Activated T-cell treated with anti-CD3 and anti-CD28 coated beads, Interleukin-2, amount 50 U/mL, for 4 hours (primary cell): Measurements from ENCODE around the gene PGGHG. TPM values are rescaled to one million over a fixed set of nuclear protein-coding genes. Genes with fewer than 3 reads are reported as not detected.
A peak's percentile ranks its signal among the peaks of the same experiment; 100 is the strongest.
"Not testable (repeated sequence)": the region's sequence is repeated elsewhere in the genome, so short reads cannot be mapped to it uniquely, and the experiment has no call there.

Experiments used
- ATAC-seq, 2 donors: fragments of 200-7000 bp; cut with Tn5 transposase; one replicate each; pipeline ENCODE4 v1.10.0; 2021
- DNase-seq: peaks from one replicate; pipeline ENCODE4 v3.0.0-alpha.2; 2020
- H3K27me3 Mint-ChIP-seq: one replicate; pipeline ENCODE4 v1.8.0; 2021; ENCODE audit warnings: low read depth, mixed read lengths
- H3K36me3 Mint-ChIP-seq: one replicate; pipeline ENCODE4 v1.8.0; 2022; ENCODE audit warnings: mixed read lengths; ENCODE audit not compliant: insufficient read depth
- H3K4me1 Mint-ChIP-seq: one replicate; pipeline ENCODE4 v1.8.0; 2021; ENCODE audit warnings: low read depth, mixed read lengths
- H3K4me3 Mint-ChIP-seq: one replicate; pipeline ENCODE4 v1.8.0; 2021; ENCODE audit warnings: mild to moderate bottlenecking, moderate library complexity, mixed read lengths
- H3K9me3 Mint-ChIP-seq: one replicate; pipeline ENCODE4 v1.8.0; 2021; ENCODE audit warnings: mixed read lengths
- total RNA-seq, 3 donors: library from RNA; stranded (reverse); gene quantifications; one replicate each; pipeline ENCODE4 v1.2.1, GENCODE V29; 2021

Gene PGGHG
- total RNA-seq, 3 donors from 2014 or later: 16.6 to 76.3 (median 28.3) TPM

DNA sequence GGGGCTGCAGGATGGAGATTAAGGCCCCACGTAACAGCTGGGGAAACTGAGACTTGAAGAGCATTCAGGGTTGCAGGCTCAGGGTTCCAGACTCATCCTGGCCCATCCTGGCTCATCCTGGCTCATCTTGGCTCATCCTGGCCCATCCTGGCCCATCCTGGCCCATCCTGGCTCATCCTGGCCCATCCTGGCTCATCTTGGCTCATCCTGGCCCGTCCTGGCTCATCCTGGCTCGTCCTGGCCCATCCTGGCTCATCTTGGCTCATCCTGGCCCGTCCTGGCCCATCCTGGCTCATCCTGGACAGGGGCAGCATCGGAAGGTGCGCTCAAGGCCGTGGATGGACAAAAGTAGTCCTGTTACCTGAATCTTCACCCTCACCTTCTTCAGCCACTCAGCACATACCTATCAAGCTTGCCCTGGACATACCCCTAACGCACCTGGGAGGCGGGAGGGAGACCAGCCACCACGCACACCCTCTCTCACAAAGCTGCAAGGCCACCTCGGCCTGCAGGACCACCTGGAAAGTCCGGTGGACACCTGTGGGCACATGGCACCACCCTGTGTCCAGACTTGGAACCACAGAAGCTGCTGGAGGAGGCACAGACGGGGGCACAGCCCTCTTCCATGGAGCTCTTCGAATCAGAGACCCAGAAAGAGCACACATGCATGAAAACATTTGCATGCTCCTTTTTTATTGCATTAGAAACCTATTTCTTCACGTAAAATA, 31.0 kb upstream of the PGGHG start:
- DNase-seq (no peak), ATAC-seq (no peak)
- Mint-ChIP-seq H3K36me3 (peaks cover 2% of the 10 kb centered on the region), H3K4me3 (no peak overlapping the region), H3K9me3 (no peaks in the 10 kb centered on the region), H3K27me3 (no peaks in the 10 kb centered on the region), H3K4me1 (no peaks in the 10 kb centered on the region)

DNA sequence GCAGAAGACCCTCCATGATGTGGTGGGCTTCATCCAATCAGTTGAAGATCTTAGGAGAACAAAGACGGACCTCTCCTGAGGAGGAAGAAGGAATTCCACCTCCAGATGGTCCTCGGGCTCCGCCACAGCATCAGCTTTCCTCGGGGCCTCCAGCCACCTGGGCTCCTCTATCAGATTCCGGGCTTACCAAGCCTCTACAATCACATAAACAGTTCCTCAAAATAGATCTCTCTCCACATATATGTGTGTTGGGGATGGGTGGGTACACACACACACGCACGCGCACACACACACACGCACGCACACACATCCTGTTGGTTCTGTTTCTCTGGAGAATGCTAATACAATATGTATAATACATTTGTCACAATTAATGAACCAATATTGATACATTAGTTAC, 29.5 kb upstream of the PGGHG start:
- Mint-ChIP-seq H3K27me3 (no peaks in the 10 kb centered on the region), H3K4me1 (no peaks in the 10 kb centered on the region), H3K4me3 (no peak overlapping the region), H3K36me3 (no peaks in the 10 kb centered on the region), H3K9me3 (no peaks in the 10 kb centered on the region)
- no peak for ATAC-seq
- DNase-seq: no peak

DNA sequence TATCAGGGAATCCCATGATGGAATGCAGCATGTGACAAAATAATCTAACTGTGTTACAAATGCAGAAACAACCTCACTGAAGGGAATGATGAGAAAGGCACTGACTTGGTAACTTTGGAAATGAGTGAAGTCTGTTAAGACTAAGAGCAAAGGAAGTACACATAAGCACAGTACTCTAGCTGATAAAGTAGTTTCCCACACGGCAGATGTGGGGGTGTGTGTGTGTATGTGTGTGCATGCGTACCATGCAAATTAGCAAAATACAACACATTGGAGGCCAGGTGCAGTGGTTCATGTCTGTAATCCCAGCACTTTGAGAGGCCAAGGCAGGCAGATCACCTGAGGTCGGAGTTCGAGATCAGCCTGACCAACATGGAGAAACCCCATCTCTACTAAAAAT, 27.3 kb upstream of the PGGHG start:
- H3K36me3 Mint-ChIP-seq: no peaks in the 10 kb centered on the region
- H3K9me3 Mint-ChIP-seq: no peaks in the 10 kb centered on the region
- no peaks in the 10 kb centered on the region for H3K27me3 Mint-ChIP-seq
- DNase-seq (no peak), ATAC-seq (no peak)
- H3K4me1 Mint-ChIP-seq: peaks cover 3% of the 10 kb centered on the region
- no peak overlapping the region for H3K4me3 Mint-ChIP-seq

DNA sequence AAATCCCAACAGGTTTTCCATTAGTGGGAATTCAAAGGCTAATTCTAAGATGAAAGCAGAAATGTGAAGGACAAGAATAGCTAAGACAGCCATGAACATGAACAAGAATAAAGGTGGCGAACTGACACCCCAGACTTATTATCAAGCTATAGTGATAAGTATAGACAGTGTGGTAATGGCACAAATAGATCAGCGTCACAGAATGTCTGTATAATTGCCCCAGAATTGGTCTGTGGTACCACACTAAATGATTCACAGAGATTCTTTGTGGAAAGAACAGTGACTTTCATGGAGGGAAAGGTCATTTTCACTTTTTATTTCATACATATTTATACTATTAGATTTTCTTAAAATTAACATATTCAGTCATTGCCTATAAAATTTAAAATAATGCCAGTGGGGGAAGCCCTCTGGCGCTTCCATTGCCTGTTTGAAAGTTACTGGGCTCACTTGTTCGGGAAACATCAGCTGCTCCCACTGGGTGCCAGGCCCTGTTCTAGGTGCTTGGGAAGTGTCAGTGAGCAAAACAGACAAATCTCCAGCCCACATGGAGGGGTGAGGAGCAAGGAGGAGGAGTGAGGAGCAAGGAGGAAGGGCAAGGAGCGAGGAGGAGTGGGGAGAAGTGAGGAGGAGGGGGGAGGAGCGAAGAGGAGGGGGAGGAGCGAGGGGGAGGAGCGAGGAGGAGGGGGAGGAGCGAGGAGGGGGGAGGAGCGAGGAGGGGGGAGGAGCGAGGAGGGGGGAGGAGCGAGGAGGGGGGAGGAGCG, 22.1 kb upstream of the PGGHG start:
- Mint-ChIP-seq H3K9me3 (no peaks in the 10 kb centered on the region), H3K27me3 (no peaks in the 10 kb centered on the region), H3K4me3 (peak overlapping the region; percentile 70), H3K36me3 (no peaks in the 10 kb centered on the region), H3K4me1 (peaks cover 39% of the 10 kb centered on the region)
- ATAC-seq (peak; percentile 53 to 55), DNase-seq (no peak)

DNA sequence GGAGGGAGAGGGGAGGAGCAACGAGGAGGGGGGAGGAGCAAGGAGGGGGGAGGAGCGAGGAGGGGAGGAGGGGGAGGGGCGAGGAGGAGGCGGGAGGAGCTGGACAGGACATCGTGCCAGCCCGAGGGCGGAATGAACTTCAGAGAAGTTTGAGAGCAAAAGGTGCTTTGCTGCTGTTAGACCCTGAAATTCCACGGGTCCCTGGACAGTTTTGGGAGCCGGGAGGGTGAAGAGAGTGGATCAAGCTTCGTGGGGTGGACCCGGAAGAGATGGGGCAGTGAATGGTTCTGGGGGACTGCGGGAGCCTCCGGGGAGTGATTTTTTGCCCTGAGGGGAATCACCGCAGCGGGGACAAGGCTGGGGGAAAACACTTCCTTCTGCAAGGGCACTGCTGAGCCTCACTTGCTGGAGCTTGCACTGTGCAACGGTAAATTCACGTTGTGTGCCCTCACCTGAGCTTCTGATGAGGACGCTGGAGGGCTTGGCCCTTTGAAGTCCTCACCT, 21.4 kb upstream of the PGGHG start:
- no peaks in the 10 kb centered on the region for H3K27me3 Mint-ChIP-seq
- H3K9me3 Mint-ChIP-seq: no peaks in the 10 kb centered on the region
- DNase-seq (no peak), ATAC-seq (peak; percentile 5 to 34)
- peak overlapping the region; percentile 84 for H3K4me3 Mint-ChIP-seq
- peaks cover 39% of the 10 kb centered on the region for H3K4me1 Mint-ChIP-seq
- no peaks in the 10 kb centered on the region for H3K36me3 Mint-ChIP-seq

DNA sequence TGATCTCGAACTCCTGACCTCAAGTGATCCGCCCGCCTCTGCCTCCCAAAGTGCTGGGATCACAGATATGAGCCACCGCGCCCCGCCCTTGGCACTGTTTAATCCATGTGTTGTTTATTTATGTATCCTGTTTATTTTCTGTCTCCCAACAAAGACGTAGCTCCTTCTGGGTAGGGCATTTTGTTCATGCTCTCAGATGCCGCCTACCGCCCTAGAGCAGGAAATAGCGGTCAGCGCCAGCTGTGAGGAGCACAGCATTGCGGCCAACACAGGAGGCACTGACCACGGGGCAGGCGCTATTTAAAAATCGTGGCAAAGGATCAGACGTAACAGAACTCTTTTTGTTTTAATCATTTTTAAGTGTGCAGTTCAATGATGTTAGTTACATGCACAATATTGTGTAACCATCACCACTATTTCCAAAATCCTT, 20.2 kb upstream of the PGGHG start:
- DNase-seq, H3K9me3 Mint-ChIP-seq, H3K36me3 Mint-ChIP-seq, H3K27me3 Mint-ChIP-seq: not testable (repeated sequence)
- Mint-ChIP-seq H3K4me3 (peak overlapping the region; percentile 84), H3K4me1 (peaks cover 39% of the 10 kb centered on the region)
- peak in 1 of 2 donors; percentile 5 for ATAC-seq

DNA sequence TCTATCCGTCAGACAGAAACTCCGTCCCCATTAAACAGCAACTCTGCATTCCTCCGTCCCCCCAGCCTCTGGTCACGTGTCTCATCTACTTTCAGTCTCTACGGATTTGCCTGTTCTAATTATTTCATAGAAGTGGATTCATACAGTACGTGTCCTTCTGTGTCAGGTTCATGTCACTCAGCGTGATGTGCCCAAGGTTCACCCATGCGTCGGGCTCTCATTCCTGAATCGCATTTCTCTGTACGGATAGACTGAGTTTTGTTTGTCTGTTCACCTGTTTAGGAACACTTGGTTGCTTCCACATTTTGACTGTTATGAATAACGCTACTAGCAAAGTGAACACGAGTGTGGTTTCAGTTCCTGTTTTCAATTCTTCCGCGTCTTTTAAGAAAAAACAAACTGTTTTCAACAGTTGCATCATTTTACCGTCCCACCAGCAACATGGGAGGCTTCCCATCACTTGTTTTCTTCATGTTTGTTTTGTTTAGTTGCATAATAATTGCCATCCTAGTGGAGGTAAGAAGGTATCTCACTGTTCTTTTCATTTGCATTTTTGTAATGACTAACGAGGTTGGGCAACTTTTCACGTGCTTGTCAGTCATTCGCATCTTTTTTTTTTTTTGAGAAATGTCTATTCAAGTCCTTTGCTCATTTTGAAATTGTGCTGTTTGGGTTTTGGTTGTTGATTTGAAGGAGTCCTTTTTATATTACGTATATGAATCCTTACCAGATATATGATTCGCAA, 19.6 kb upstream of the PGGHG start:
- ATAC-seq: peak; percentile 76 to 83
- no peaks in the 10 kb centered on the region for H3K9me3 Mint-ChIP-seq
- no peaks in the 10 kb centered on the region for H3K27me3 Mint-ChIP-seq

DNA sequence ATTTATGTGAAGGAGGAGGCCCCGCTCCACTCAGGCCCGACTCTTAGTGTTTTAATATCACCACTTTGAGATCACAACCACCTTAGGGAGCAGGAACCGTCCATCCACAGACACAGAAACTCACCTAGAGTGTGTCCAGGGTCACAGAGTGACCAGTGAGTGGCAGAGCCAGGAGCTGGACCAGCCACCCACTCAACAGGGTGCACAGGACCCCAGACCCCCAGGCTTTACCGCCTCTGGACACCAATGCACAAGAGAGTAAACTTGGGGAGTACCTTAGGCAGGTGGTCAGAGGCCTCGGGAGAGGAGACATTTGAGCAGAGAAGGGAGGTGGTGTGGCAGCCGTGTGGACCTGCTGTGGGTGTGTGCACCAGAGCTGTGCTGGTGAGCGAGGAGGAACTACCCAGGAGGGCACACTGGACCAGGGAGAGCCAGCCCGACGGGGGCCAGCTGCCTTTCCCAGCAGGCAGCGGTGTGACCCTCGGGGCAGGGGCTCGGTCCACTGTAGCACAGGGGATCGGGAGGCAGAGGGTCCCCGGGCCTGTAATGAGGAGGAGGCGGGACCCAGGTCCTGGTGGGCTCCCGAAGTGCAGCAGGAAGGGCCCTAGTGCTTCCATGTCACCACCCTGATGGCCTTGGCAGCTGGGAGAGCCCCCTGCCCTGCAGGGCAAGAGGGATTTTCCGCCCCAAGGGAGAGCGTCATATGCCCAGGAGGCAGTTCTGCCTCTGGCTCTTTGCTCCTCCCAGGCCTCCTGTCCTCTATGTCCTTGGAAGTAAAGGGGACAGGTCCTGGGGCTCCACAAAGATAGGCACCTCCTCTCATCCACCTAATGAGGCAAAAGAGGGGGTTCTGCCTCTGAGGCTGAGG, 18.2 kb upstream of the PGGHG start:
- Mint-ChIP-seq H3K9me3 (no peaks in the 10 kb centered on the region), H3K4me1 (peaks cover 38% of the 10 kb centered on the region), H3K4me3 (no peak overlapping the region), H3K27me3 (no peaks in the 10 kb centered on the region), H3K36me3 (no peaks in the 10 kb centered on the region)
- DNase-seq (no peak), ATAC-seq (no peak)

More for the DNA sequence above, 19.6 kb upstream of the PGGHG start:
- Mint-ChIP-seq H3K36me3 (no peaks in the 10 kb centered on the region), H3K4me3 (peak overlapping the region; percentile 84), H3K4me1 (peaks cover 39% of the 10 kb centered on the region)
- DNase-seq: no peak

DNA sequence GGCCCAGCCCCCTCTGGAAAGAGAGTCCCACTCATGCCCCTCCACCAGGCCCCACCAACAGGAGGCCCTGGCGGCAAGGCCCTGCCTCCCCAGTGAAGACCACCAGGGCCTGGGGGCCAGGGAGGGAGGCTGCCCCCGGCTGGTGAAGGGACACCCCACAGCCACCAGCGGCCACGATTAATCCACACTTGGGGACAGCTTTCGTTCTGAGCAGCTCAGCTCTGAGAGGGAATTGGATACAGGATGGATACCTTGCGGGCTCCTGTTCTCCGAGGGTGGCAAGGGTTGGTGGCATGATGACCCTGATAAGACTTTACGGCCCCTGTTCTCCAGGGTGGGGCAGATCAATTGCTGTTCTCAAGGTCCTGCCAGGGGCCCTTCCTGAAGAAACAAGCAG, 17.6 kb upstream of the PGGHG start:
- ATAC-seq: no peak
- Mint-ChIP-seq H3K27me3 (no peaks in the 10 kb centered on the region), H3K4me1 (peaks cover 38% of the 10 kb centered on the region), H3K9me3 (peaks cover 4% of the 10 kb centered on the region), H3K36me3 (no peaks in the 10 kb centered on the region), H3K4me3 (no peak overlapping the region)
- DNase-seq: no peak

DNA sequence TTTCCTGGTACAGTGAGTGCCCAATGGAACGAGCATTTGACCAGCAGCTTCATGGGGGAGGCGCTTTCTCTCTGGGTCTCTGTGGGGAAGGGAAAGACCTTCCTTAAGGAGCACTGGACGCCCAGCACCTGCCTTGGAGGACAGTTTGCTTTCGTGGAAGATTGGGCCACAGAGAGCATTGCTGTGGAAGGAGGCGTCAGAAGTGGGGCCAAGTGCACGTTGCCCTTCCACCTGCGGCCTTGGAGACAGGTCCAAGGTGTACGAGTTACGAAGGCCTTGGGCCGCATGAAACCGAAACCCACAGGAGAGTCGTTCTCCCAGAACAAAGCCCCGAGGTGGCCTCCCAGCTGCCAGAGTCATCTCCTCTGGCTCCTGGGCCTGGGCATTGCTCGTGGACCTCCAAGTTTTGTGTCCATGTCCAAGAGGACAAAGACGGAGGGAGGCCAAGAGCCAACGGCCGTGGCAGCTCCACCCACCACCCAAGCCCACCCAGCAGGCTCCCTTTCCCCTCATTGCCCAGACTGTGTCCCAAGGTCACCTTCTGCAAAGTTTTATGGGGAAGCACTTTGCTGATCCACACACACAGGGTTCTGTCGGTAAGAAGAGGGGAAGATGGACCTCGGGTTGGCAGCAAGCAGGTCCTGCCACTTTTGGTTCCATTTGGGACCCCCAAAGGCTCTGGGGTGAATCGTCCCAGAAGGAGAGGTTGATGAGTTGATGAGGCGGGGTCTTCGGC, 16.6 kb upstream of the PGGHG start:
- H3K36me3 Mint-ChIP-seq: no peaks in the 10 kb centered on the region
- H3K4me1 Mint-ChIP-seq: peaks cover 32% of the 10 kb centered on the region
- no peak for DNase-seq
- no peak for ATAC-seq
- H3K4me3 Mint-ChIP-seq: no peak overlapping the region
- H3K27me3 Mint-ChIP-seq: no peaks in the 10 kb centered on the region
- H3K9me3 Mint-ChIP-seq: peaks cover 10% of the 10 kb centered on the region

DNA sequence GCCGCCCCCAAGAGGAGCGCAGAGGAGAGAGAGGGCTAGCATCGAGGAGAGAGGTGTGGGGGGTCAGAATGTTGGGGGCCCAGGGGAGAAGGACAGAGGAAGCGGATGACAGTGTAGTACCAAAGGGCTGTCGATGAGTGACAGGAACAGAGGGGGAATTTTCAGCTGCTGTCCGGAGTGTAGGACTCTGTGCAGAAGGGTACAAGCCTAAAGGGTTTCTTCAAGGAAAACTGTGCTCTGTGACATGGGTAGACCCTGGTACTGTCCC, 16.1 kb upstream of the PGGHG start:
- Mint-ChIP-seq H3K36me3 (no peaks in the 10 kb centered on the region), H3K27me3 (no peaks in the 10 kb centered on the region)

DNA sequence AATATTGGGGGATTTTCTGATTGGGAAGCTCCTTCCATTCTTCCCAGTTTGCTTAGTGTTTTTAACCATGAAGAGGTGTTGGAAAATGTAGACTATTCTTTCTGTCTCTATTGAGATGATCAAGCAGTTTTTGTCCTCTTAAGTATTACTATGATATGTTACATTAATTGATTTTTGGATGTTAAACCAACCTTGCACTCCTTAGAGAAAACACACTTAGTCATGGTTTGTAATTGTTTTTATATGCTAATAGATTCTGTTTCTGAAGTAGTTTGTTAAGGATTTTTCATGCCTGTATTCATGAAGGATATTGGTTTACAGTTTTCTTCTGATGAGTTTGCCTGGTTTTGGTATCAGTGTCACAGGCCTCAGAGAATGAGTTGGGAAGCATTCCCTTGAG, 12.7 kb upstream of the PGGHG start:
- H3K4me1 Mint-ChIP-seq: peaks cover 22% of the 10 kb centered on the region
- H3K27me3 Mint-ChIP-seq: peaks cover 8% of the 10 kb centered on the region
- DNase-seq: no peak
- no peak for ATAC-seq
- no peaks in the 10 kb centered on the region for H3K36me3 Mint-ChIP-seq
- peaks cover 12% of the 10 kb centered on the region for H3K9me3 Mint-ChIP-seq
- H3K4me3 Mint-ChIP-seq: no peak overlapping the region

More for the DNA sequence above, 16.1 kb upstream of the PGGHG start:
- DNase-seq (no peak), ATAC-seq (no peak)
- H3K9me3 Mint-ChIP-seq: peaks cover 12% of the 10 kb centered on the region
- peaks cover 32% of the 10 kb centered on the region for H3K4me1 Mint-ChIP-seq
- H3K4me3 Mint-ChIP-seq: no peak overlapping the region
